HL-60 (cell line): ENCODE results near the gene TPK1.

Source experiments
- CTCF ChIP-seq: IDR thresholded peaks from one replicate; pipeline ENCODE4 v1.5.1; 2011; ENCODE audit warnings: low read length, control low read depth, inconsistent platforms; ENCODE audit not compliant: insufficient read depth
- POLR2AphosphoS5 ChIP-seq: IDR thresholded peaks from 2 replicates; pipeline ENCODE4 v1.6.1; 2012; ENCODE audit warnings: low read depth
- REST ChIP-seq: IDR thresholded peaks from 2 replicates; pipeline ENCODE4 v1.6.1; 2012; ENCODE audit warnings: low read depth; ENCODE audit not compliant: insufficient replicate concordance
- SPI1 ChIP-seq: IDR thresholded peaks from 2 replicates; pipeline ENCODE4 v1.6.1; 2012; ENCODE audit warnings: low read depth, mild to moderate bottlenecking, borderline replicate concordance

- TF ChIP-seq CTCF, result no peak
- TF ChIP-seq REST, result no peak
- no peak for TF ChIP-seq POLR2AphosphoS5
- TF ChIP-seq SPI1, result no peak
Measured at GRCh38 chr7:144407266-144407931, 428.5 kb downstream of the TPK1 start.
